ENCODE data around the gene NEUROG3.
"Not testable (repeated sequence)": the region's sequence is repeated elsewhere in the genome, so short reads cannot be mapped to it uniquely, and the experiment has no call there.

Gene NEUROG3

GRCh38 chr10:69571618-69572158, 1.5 kb downstream of the NEUROG3 start:
- DNase-seq (ENCODE audit: low read depth in 2 of 2), result no peak

- DNase-seq (ENCODE audit: low read depth in 2 of 2), result no peak
These were observed 3.0 kb downstream of the NEUROG3 start for GRCh38 chr10:69570050-69570816.

GRCh38 chr10:69569396-69569934, 3.8 kb downstream of the NEUROG3 start:
- no peak for DNase-seq (ENCODE audit: low read depth in 2 of 2)

GRCh38 chr10:69568472-69569395, 4.5 kb downstream of the NEUROG3 start:
- DNase-seq (ENCODE audit: low read depth in 2 of 2), result no peak

GRCh38 chr10:69567920-69568319, 5.3 kb downstream of the NEUROG3 start:
- DNase-seq (ENCODE audit: low read depth in 2 of 2), result peak in 1 of 2 donors; percentile 33

- DNase-seq (ENCODE audit: low read depth in 2 of 2), result no peak
These were observed 10.4 kb downstream of the NEUROG3 start for GRCh38 chr10:69562731-69563254.

- DNase-seq (ENCODE audit: low read depth in 2 of 2), result no peak
These were observed 13.7 kb downstream of the NEUROG3 start for GRCh38 chr10:69559525-69559924.

- no peak for DNase-seq (ENCODE audit: low read depth in 2 of 2)
These were observed 14.7 kb downstream of the NEUROG3 start for GRCh38 chr10:69558559-69558958.

GRCh38 chr10:69554611-69555010, 18.6 kb downstream of the NEUROG3 start:
- DNase-seq (ENCODE audit: low read depth in 2 of 2), result no peak

GRCh38 chr10:69553328-69553727, 19.9 kb downstream of the NEUROG3 start:
- no peak for DNase-seq (ENCODE audit: low read depth in 2 of 2)

- DNase-seq (ENCODE audit: low read depth in 2 of 2), result no peak
These were observed 21.0 kb downstream of the NEUROG3 start for GRCh38 chr10:69552268-69552667.

- no peak for DNase-seq (ENCODE audit: low read depth in 2 of 2)
These were observed 23.3 kb downstream of the NEUROG3 start for GRCh38 chr10:69549959-69550358.

- DNase-seq (ENCODE audit: low read depth in 2 of 2), result no peak
These were observed 31.8 kb downstream of the NEUROG3 start for GRCh38 chr10:69541463-69541862.

- no peak for DNase-seq (ENCODE audit: low read depth in 2 of 2)
These were observed 34.8 kb downstream of the NEUROG3 start for GRCh38 chr10:69538461-69538860.

- no peak for DNase-seq (ENCODE audit: low read depth in 2 of 2)
These were observed 35.8 kb downstream of the NEUROG3 start for GRCh38 chr10:69537449-69537848.

- DNase-seq (ENCODE audit: low read depth in 2 of 2), result not testable (repeated sequence)
These were observed 36.7 kb downstream of the NEUROG3 start for GRCh38 chr10:69536521-69536920.

- no peak for DNase-seq (ENCODE audit: low read depth in 2 of 2)
These were observed 39.6 kb downstream of the NEUROG3 start for GRCh38 chr10:69533658-69534057.

GRCh38 chr10:69527961-69528360, 45.3 kb downstream of the NEUROG3 start:
- DNase-seq (ENCODE audit: low read depth in 2 of 2), result no peak
